AG09309 (cell line): Measurements from ENCODE around the gene RXRG.
"Not testable (repeated sequence)": the region's sequence is repeated elsewhere in the genome, so short reads cannot be mapped to it uniquely, and the experiment has no call there.

Experiments
- DNase-seq: peaks from one replicate; pipeline ENCODE4 v3.0.0-alpha.2; 2010; ENCODE audit warnings: low read depth
- H3K4me3 ChIP-seq: 2 replicates; pipeline ENCODE4 v1.5.1; 2011; ENCODE audit warnings: mild to moderate bottlenecking, low read depth, low read length, moderate library complexity; ENCODE audit not compliant: control insufficient read depth
- CTCF ChIP-seq: IDR thresholded peaks from 2 replicates; pipeline ENCODE4 v1.5.1; 2011; ENCODE audit warnings: mild to moderate bottlenecking, low read depth, low read length, inconsistent platforms; ENCODE audit not compliant: insufficient read depth, control insufficient read depth; ENCODE audit errors: missing control alignments

The RXRG gene

GRCh38 chr1:165468253-165468652 lies 23.3 kb upstream of the RXRG start:
- no peak overlapping the region for H3K4me3 ChIP-seq
- no peak for TF ChIP-seq CTCF
- DNase-seq: no peak

GRCh38 chr1:165467706-165468105 lies 22.8 kb upstream of the RXRG start:
- H3K4me3 ChIP-seq: no peak overlapping the region
- no peak for TF ChIP-seq CTCF
- DNase-seq: no peak

- no peak overlapping the region for H3K4me3 ChIP-seq
- TF ChIP-seq CTCF: no peak
- no peak for DNase-seq
Measured at GRCh38 chr1:165463978-165464377, 19.1 kb upstream of the RXRG start.

- not testable (repeated sequence) for DNase-seq, H3K4me3 ChIP-seq
Measured at GRCh38 chr1:165459683-165460082, 14.8 kb upstream of the RXRG start.

- TF ChIP-seq CTCF: no peak
- no peak for DNase-seq
- no peak overlapping the region for H3K4me3 ChIP-seq
Measured at GRCh38 chr1:165456861-165457260, 11.9 kb upstream of the RXRG start.

- TF ChIP-seq CTCF: no peak
- DNase-seq: no peak
- no peak overlapping the region for H3K4me3 ChIP-seq
Measured at GRCh38 chr1:165456114-165456513, 11.2 kb upstream of the RXRG start.

- H3K4me3 ChIP-seq: no peak overlapping the region
- no peak for TF ChIP-seq CTCF
- no peak for DNase-seq
Measured at GRCh38 chr1:165455111-165455510, 10.2 kb upstream of the RXRG start.
